ENCODE results near the gene RABGAP1L. TPM values are rescaled to one million over a fixed set of nuclear protein-coding genes. Genes with fewer than 3 reads are reported as not detected.

RABGAP1L gene
- total RNA-seq, 4 donors from 2014 or later: 39.9 to 77.4 (median 48.7) TPM

- TF ChIP-seq CTCF (IDR thresholded peaks at IDR 0.05; ENCODE audit: low read depth): no peak
Measured at GRCh38 chr1:174469687-174470086, 310.4 kb downstream of the RABGAP1L start.

- no peak for TF ChIP-seq CTCF (IDR thresholded peaks at IDR 0.05; ENCODE audit: low read depth)
Measured at GRCh38 chr1:174479281-174479680, 320.0 kb downstream of the RABGAP1L start.

- no peak for TF ChIP-seq CTCF (IDR thresholded peaks at IDR 0.05; ENCODE audit: low read depth)
Measured at GRCh38 chr1:174480324-174480723, 321.0 kb downstream of the RABGAP1L start.

- TF ChIP-seq CTCF (IDR thresholded peaks at IDR 0.05; ENCODE audit: low read depth): no peak
Measured at GRCh38 chr1:174491606-174492005, 332.3 kb downstream of the RABGAP1L start.

GRCh38 chr1:174497478-174497877 is 338.2 kb downstream of the RABGAP1L start:
- no peak for TF ChIP-seq CTCF (IDR thresholded peaks at IDR 0.05; ENCODE audit: low read depth)

- no peak for TF ChIP-seq CTCF (IDR thresholded peaks at IDR 0.05; ENCODE audit: low read depth)
Measured at GRCh38 chr1:174519844-174520243, 360.5 kb downstream of the RABGAP1L start.

GRCh38 chr1:174531751-174532150 is 372.4 kb downstream of the RABGAP1L start:
- TF ChIP-seq CTCF (IDR thresholded peaks at IDR 0.05; ENCODE audit: low read depth): no peak

All from subcutaneous adipose tissue (tissue), 4 donors.